OCI-LY3 (cell line): Measurements from ENCODE around the gene STX5.

Experiments used
- H2AFZ ChIP-seq: fragments of 200-600, 300-600 bp; shearing (Covaris generic); 2 replicates; pipeline ENCODE4 v1.6.0; 2014; ENCODE audit warnings: antibody characterized with exemption, low read depth, low read length
- H3K27ac ChIP-seq: fragments of 200-600, 300-600 bp; sonication (generic); 2 replicates; pipeline ENCODE4 v1.5.1; 2014; ENCODE audit warnings: mild to moderate bottlenecking, low read length, moderate library complexity, mixed read lengths
- H3K27me3 ChIP-seq: fragments of 200-600, 300-600 bp; sonication (generic); 2 replicates; pipeline ENCODE4 v1.6.1; 2014; ENCODE audit warnings: low read depth, low read length, mixed read lengths
- H3K36me3 ChIP-seq: fragments of 200-600, 300-600 bp; sonication (generic); replicated peaks from 2 replicates; pipeline ENCODE3; 2014; ENCODE audit warnings: low read depth, low read length, mixed read lengths
- H3K4me1 ChIP-seq: fragments of 300-600, 200-600 bp; sonication (generic); 2 replicates; pipeline ENCODE4 v1.6.1; 2014; ENCODE audit warnings: low read length, mixed read lengths
- H3K4me2 ChIP-seq: fragments of 200-600, 300-600 bp; sonication (generic); 2 replicates; pipeline ENCODE4 v1.6.1; 2014; ENCODE audit warnings: low read length, mixed read lengths
- H3K4me3 ChIP-seq: fragments of 300-600, 200-600 bp; sonication (generic); 2 replicates; pipeline ENCODE4 v1.5.1; 2014; ENCODE audit warnings: antibody characterized with exemption, mild to moderate bottlenecking, low read length, moderate library complexity
- H3K79me2 ChIP-seq: fragments of 300-600, 200-600 bp; shearing (Covaris generic); 2 replicates; pipeline ENCODE4 v1.6.1; 2014; ENCODE audit warnings: mild to moderate bottlenecking, low read length, mixed read lengths
- H3K9ac ChIP-seq: fragments of 300-600, 200-600 bp; shearing (Covaris generic); 2 replicates; pipeline ENCODE4 v1.6.0; 2014; ENCODE audit warnings: mild to moderate bottlenecking, low read length, moderate library complexity
- H3K9me3 ChIP-seq: fragments of 200-600, 300-600 bp; shearing (Covaris generic); 2 replicates; pipeline ENCODE4 v1.6.1; 2014; ENCODE audit warnings: low read length, mixed read lengths; ENCODE audit not compliant: insufficient read depth
- H4K20me1 ChIP-seq: fragments of 200-600, 300-600 bp; sonication (generic); 2 replicates; pipeline ENCODE4 v1.6.1; 2016; ENCODE audit warnings: low read length, mixed read lengths; ENCODE audit not compliant: insufficient read depth
- CTCF ChIP-seq: fragments of 200-600, 300-600 bp; sonication (generic); IDR thresholded peaks from 2 replicates; pipeline ENCODE4 v1.5.1; 2014; ENCODE audit warnings: antibody characterized with exemption, low read length, low read depth
- EZH2phosphoT487 ChIP-seq: fragments of 200-600 bp; shearing (Covaris generic); IDR thresholded peaks from 2 replicates; pipeline ENCODE4 v1.6.1; 2018; ENCODE audit warnings: antibody characterized with exemption, mixed run types, low read depth

Gene STX5

DNA sequence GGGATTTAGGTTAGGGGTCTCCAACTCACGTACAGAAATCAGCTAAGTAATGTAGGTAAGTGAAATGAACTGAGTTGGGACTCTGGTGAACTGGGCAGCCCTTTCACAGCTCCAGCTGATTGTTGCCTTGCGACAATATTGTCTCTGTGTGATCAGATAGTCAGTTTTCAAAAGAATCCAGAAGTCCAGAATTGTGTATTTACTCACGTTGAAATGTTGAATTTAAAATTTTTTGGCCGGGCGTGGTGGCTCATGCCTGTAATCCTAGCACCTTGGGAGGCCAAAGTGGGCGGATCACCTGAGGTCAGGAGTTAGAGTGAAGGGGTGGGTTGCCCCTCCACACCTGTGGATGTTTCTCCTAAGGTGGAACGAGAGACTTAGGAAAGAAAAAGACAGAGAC is 26.4 kb upstream of the STX5 start:
- peak overlapping the region; percentile 91 for H3K4me2 ChIP-seq
- peaks cover 39% of the 10 kb centered on the region for H3K36me3 ChIP-seq
- H3K4me1 ChIP-seq = peaks cover 61% of the 10 kb centered on the region
- no peaks in the 10 kb centered on the region for H3K27me3 ChIP-seq
- peaks cover 100% of the 10 kb centered on the region for H3K79me2 ChIP-seq
- peaks cover 29% of the 10 kb centered on the region for H4K20me1 ChIP-seq
- H3K9me3 ChIP-seq = no peaks in the 10 kb centered on the region
- no peak overlapping the region for H2AFZ ChIP-seq
- peak overlapping the region; percentile 93 for H3K4me3 ChIP-seq
- TF ChIP-seq CTCF = no peak
- no peak for TF ChIP-seq EZH2phosphoT487
- H3K27ac ChIP-seq = peak overlapping the region; percentile 82
- H3K9ac ChIP-seq = peak overlapping the region; percentile 98

GRCh38 chr11:62857541-62857982 is 25.7 kb upstream of the STX5 start:
- peak overlapping the region; percentile 98 for H3K9ac ChIP-seq
- H3K9me3 ChIP-seq = no peaks in the 10 kb centered on the region
- H4K20me1 ChIP-seq = peaks cover 30% of the 10 kb centered on the region
- peaks cover 61% of the 10 kb centered on the region for H3K4me1 ChIP-seq
- peak overlapping the region; percentile 82 for H3K27ac ChIP-seq
- peak overlapping the region; percentile 93 for H3K4me3 ChIP-seq
- no peak overlapping the region for H2AFZ ChIP-seq
- peak overlapping the region; percentile 91 for H3K4me2 ChIP-seq
- H3K36me3 ChIP-seq = peaks cover 44% of the 10 kb centered on the region
- peaks cover 97% of the 10 kb centered on the region for H3K79me2 ChIP-seq
- TF ChIP-seq CTCF (no peak), EZH2phosphoT487 (no peak)
- H3K27me3 ChIP-seq = no peaks in the 10 kb centered on the region

GRCh38 chr11:62856333-62856895 is 24.6 kb upstream of the STX5 start:
- Histone ChIP-seq H4K20me1 (peaks cover 39% of the 10 kb centered on the region), H3K27me3 (no peaks in the 10 kb centered on the region), H2AFZ (no peak overlapping the region; the same call in 1 of the 2 replicates), H3K79me2 (peaks cover 85% of the 10 kb centered on the region), H3K9me3 (no peaks in the 10 kb centered on the region), H3K4me2 (peak overlapping the region; percentile 91), H3K4me1 (peaks cover 52% of the 10 kb centered on the region), H3K4me3 (peak overlapping the region; percentile 93), H3K36me3 (peaks cover 55% of the 10 kb centered on the region), H3K9ac (peak overlapping the region; percentile 98), H3K27ac (peak overlapping the region; percentile 82)
- TF ChIP-seq EZH2phosphoT487 (no peak), CTCF (no peak)

- H3K27me3 ChIP-seq = no peaks in the 10 kb centered on the region
- peaks cover 79% of the 10 kb centered on the region for H3K79me2 ChIP-seq
- peak overlapping the region; percentile 100 for H3K9ac ChIP-seq
- H3K36me3 ChIP-seq = peaks cover 52% of the 10 kb centered on the region
- H3K4me1 ChIP-seq = peaks cover 45% of the 10 kb centered on the region
- H3K9me3 ChIP-seq = no peaks in the 10 kb centered on the region
- H2AFZ ChIP-seq = no peak overlapping the region; the same call in 1 of the 2 replicates
- H4K20me1 ChIP-seq = peaks cover 43% of the 10 kb centered on the region
- H3K4me2 ChIP-seq = peak overlapping the region; percentile 95
- peak overlapping the region; percentile 85 for H3K27ac ChIP-seq
- TF ChIP-seq CTCF (no peak), EZH2phosphoT487 (no peak)
- peak overlapping the region; percentile 93 for H3K4me3 ChIP-seq
Observed at GRCh38 chr11:62855571-62856332, 23.9 kb upstream of the STX5 start.
